Common myeloid progenitor, CD34-positive (primary cell): ENCODE results near the gene CROCC.
"Not testable (repeated sequence)": the region's sequence is repeated elsewhere in the genome, so short reads cannot be mapped to it uniquely, and the experiment has no call there.

Experiments
- CTCF ChIA-PET: fragments of 350-600 bp; sonication (Branson Sonifier 250); formaldehyde crosslinking; loops from one replicate; lab custom pipeline; 2021; ENCODE audit warnings: antibody characterized with exemption; lab: Charles Lee
- POLR2A ChIA-PET: fragments of 350-600 bp; sonication (Branson Sonifier 250); formaldehyde crosslinking; loops from one replicate; lab custom pipeline; 2021; ENCODE audit warnings: antibody characterized with exemption; lab: Charles Lee
- DNase-seq, 3 donors: peaks; one replicate each; pipeline versions ENCODE4 v3.0.0 to v3.0.0-alpha.2; 2013
- H3K27ac ChIP-seq, 2 experiments: 1 replicate in 1 of 2; 2 replicates in 1 of 2; pipeline ENCODE4 v1.7.0; 2013; ENCODE audit warnings: inconsistent platforms in 2 of 2, low read length in 2 of 2, mild to moderate bottlenecking in 2 of 2, low read depth in 1 of 2, moderate library complexity in 1 of 2; ENCODE audit not compliant: severe bottlenecking in 2 of 2, insufficient read depth in 1 of 2, poor library complexity in 1 of 2
- H3K27me3 ChIP-seq, 5 experiments: replicated peaks in 2 of 5; 1 replicate in 3 of 5; 2 replicates in 2 of 5; pipeline versions ENCODE4 v1.6.1 to v1.7.0; 2013; ENCODE audit warnings: low read length in 4 of 5, mild to moderate bottlenecking in 2 of 5, moderate library complexity in 2 of 5, inconsistent platforms in 1 of 5; ENCODE audit not compliant: insufficient read depth in 5 of 5, control insufficient read depth in 4 of 5
- H3K36me3 ChIP-seq, 4 experiments: 1 replicate in 2 of 4; 2 replicates in 2 of 4; pipeline versions ENCODE4 v1.6.1 to v1.7.0; 2013; ENCODE audit warnings: low read length in 3 of 4, control low read depth in 1 of 4, mild to moderate bottlenecking in 1 of 4; ENCODE audit not compliant: control insufficient read depth in 4 of 4, insufficient read depth in 4 of 4
- H3K4me1 ChIP-seq, 4 experiments: 1 replicate in 3 of 4; 2 replicates in 1 of 4; pipeline versions ENCODE4 v1.6.1 to v1.7.1; 2013; ENCODE audit warnings: low read length in 3 of 4, mild to moderate bottlenecking in 3 of 4, control low read depth in 1 of 4, inconsistent platforms in 1 of 4, moderate library complexity in 1 of 4; ENCODE audit not compliant: control insufficient read depth in 4 of 4, insufficient read depth in 4 of 4; ENCODE audit errors: control extremely low read depth in 1 of 4
- H3K4me3 ChIP-seq, 7 experiments: 1 replicate in 4 of 7; 2 replicates in 3 of 7; pipeline versions ENCODE4 v1.5.1 to v1.7.0; 2013; ENCODE audit warnings: mild to moderate bottlenecking in 7 of 7, low read length in 6 of 7, moderate library complexity in 6 of 7, inconsistent platforms in 2 of 7, low read depth in 2 of 7, control low read depth in 1 of 7; ENCODE audit not compliant: insufficient read depth in 4 of 7, control insufficient read depth in 1 of 7; ENCODE audit errors: extremely low read depth in 1 of 7
- H3K9me3 ChIP-seq, 5 experiments: 1 replicate in 4 of 5; 2 replicates in 1 of 5; pipeline versions ENCODE4 v1.6.1 to v1.7.1; 2013; ENCODE audit warnings: low read length in 4 of 5, mild to moderate bottlenecking in 2 of 5, inconsistent platforms in 1 of 5, low read depth in 1 of 5, moderate library complexity in 1 of 5; ENCODE audit not compliant: control insufficient read depth in 4 of 5, insufficient read depth in 2 of 5; ENCODE audit errors: control extremely low read depth in 1 of 5
- WGBS: methylation state at CpG from one replicate; pipeline ENCODE4 v1.1.5; 2013; ENCODE audit not compliant: insufficient coverage; 5-methylcytosine and 5-hydroxymethylcytosine counted together

The CROCC gene

DNA sequence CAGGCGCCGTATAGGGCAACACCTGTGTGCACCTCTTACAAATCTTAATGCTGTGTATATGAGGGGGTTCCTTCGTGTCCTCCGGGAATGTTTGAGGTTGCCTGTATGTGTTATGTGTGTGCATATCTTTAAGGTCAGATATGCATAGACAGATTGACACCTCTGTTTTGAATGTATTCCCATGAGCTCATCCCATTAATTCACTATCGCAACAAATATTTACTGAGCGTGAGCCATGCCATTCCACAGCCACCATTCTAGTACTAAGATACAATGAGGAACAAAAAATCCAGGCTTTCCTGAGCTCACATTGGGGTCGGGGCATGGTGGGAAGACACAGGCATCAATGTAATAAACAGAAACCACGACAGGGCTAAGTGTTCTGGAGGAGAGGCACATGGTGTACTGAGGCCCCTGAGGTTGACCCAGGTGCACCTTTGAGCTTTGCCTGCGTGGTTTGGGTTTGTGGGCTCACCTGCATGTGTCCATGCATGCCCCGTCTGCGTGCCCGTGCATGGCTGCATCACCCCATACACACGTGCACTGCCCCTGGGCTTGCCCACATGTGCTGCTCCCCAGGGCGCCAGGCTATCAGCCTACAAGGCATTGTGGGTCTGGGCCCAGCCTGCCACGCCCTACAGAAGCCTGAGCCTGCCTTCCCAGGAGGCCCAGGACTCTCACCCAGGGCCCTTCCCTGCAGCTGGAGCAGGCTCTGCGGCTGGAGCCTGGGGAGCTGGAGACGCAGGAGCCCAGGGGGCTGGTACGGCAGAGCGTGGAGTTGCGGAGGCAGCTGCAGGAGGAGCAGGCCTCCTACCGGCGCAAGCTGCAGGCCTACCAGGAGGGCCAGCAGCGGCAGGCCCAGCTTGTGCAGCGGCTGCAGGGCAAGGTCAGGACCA lies 7.7 kb downstream of the CROCC start:
- H3K27me3 ChIP-seq, DNase-seq, H3K4me1 ChIP-seq, CTCF ChIA-PET, H3K36me3 ChIP-seq, H3K27ac ChIP-seq, H3K9me3 ChIP-seq, POLR2A ChIA-PET, H3K4me3 ChIP-seq: not testable (repeated sequence)
- WGBS = 95% methylated on average over 24 of the region's 24 CpGs

- H3K4me1 ChIP-seq, DNase-seq, H3K9me3 ChIP-seq, POLR2A ChIA-PET, H3K27me3 ChIP-seq, H3K4me3 ChIP-seq, H3K36me3 ChIP-seq, CTCF ChIA-PET, H3K27ac ChIP-seq: not testable (repeated sequence)
- 92% methylated on average over 18 of the region's 18 CpGs for WGBS
Measured at GRCh38 chr1:16931206-16931934, 9.6 kb downstream of the CROCC start.

GRCh38 chr1:16933945-16934344 lies 12.2 kb downstream of the CROCC start:
- H3K27me3 ChIP-seq, H3K27ac ChIP-seq, DNase-seq, H3K4me3 ChIP-seq, H3K9me3 ChIP-seq, H3K4me1 ChIP-seq: not testable (repeated sequence)
- ChIA-PET POLR2A (interaction anchor here (0.7 kb wide), 1 partner anchor 12 kb away, joined by 4 read pairs; the partner anchor contains the start of gene CROCC), CTCF (interaction anchor here (1.3 kb wide), 1 partner anchor 13 kb away, joined by 4 read pairs; the partner anchor contains the start of gene CROCC)
- H3K36me3 ChIP-seq = peaks cover 0 to 10% (median 4%) of the 10 kb centered on the region in 4 experiments

- H3K36me3 ChIP-seq, H3K9me3 ChIP-seq, POLR2A ChIA-PET, H3K4me3 ChIP-seq, H3K4me1 ChIP-seq, DNase-seq, CTCF ChIA-PET, H3K27ac ChIP-seq, H3K27me3 ChIP-seq: not testable (repeated sequence)
- WGBS = 96% methylated on average over 16 of the region's 16 CpGs
Measured at GRCh38 chr1:16936580-16936979, 14.8 kb downstream of the CROCC start.

GRCh38 chr1:16938351-16939321 lies 16.9 kb downstream of the CROCC start:
- Histone ChIP-seq H3K4me3 (no peak overlapping the region), H3K36me3 (peaks cover 0 to 6% (median 4%) of the 10 kb centered on the region in 4 experiments), H3K27me3 (no peaks in the 10 kb centered on the region), H3K4me1 (no peaks in the 10 kb centered on the region), H3K9me3 (no peaks in the 10 kb centered on the region), H3K27ac (no peak overlapping the region)
- DNase-seq = no peak
- 94% methylated on average over 50 of the region's 51 CpGs for WGBS
- CTCF ChIA-PET = interaction anchor here (1.3 to 1.5 kb wide), 3 partner anchors 16 to 444 kb away, joined by 3 to 4 read pairs (median 3); no protein-coding TSS in a partner anchor
- POLR2A ChIA-PET = no interaction called here

- H3K27ac ChIP-seq, POLR2A ChIA-PET, H3K4me3 ChIP-seq, H3K4me1 ChIP-seq, H3K27me3 ChIP-seq, DNase-seq, H3K9me3 ChIP-seq: not testable (repeated sequence)
- peaks cover 0 to 11% (median 4%) of the 10 kb centered on the region in 4 experiments for H3K36me3 ChIP-seq
- WGBS = 95% methylated on average over 32 of the region's 32 CpGs
- CTCF ChIA-PET = interaction anchor here (1.3 kb wide), 1 partner anchor 107 kb away, joined by 4 read pairs; no protein-coding TSS in a partner anchor
Measured at GRCh38 chr1:16939386-16940180, 17.9 kb downstream of the CROCC start.
